Measurements from ENCODE around the gene BTBD9. TPM values are rescaled to one million over a fixed set of nuclear protein-coding genes. Genes with fewer than 3 reads are reported as not detected.

Gene BTBD9
- total RNA-seq, 1 donor from 2014 or later: 32.6 TPM

DNA sequence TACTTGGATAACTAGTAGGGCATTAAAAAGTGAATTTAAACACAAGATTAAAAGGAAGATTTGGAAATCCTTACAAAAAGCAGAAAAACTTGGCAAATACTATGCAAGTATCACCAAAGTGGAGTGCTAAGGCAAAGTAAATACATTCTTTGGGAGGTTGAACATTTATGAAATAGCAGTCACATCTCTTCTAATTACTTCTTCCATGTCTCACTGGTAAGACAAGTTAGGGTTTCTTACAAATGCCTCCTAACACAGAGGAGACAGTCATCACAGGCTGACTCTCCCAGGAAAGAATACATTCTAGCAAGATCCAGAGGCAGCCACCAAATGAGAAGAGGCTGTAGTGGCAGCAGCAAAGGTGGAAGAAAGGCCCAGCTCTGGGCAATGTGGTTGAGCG lies 298.2 kb downstream of the BTBD9 start:
- no peak for DNase-seq

DNA sequence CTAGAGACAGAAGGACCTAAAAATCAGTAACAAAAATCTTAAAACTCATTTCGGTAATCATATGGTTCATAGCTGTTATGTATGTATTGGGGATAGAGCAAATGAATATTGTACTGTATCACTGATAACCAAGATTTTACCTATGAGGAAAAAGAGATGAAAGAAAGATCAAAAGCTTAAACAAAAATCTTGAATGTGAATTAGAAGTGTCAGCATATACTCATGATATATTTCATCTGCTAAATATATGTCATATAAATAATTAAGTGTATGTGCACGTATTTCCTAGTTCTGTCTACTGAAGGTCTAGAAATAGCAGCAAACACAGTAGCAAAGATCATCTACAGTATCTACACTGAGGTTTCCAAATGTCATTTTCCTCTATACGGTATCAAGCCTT lies 299.8 kb downstream of the BTBD9 start:
- no peak for DNase-seq

DNA sequence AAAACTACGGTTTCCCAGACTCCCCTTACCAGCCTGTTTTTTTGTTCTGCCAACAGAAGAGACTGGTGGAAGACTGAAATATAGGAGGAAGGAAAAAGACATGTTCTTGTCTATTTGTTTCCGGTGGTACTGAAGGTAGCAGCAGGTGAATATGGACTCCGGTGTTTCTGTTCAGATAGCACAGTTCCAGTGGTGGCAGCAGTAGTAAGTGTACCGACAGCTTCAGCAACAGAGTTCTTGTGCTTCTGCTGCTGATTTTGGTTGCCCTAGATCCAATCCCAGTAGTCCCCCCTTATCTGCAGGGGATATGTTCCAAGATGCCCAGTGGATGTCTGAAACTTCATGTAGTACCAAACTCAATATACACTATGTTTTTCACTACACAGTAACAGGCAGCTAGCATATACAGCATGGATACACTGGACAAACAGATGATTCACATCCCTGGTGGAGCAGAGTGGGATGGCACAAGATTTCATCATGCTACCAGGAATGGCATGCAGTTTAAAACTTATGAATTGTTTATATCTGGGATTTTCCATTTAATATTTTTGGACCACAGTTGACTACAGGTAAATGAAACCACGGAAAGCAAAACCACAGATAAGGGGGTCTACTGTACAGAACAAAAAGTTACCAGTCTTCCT lies 301.8 kb downstream of the BTBD9 start:
- DNase-seq: no peak

DNA sequence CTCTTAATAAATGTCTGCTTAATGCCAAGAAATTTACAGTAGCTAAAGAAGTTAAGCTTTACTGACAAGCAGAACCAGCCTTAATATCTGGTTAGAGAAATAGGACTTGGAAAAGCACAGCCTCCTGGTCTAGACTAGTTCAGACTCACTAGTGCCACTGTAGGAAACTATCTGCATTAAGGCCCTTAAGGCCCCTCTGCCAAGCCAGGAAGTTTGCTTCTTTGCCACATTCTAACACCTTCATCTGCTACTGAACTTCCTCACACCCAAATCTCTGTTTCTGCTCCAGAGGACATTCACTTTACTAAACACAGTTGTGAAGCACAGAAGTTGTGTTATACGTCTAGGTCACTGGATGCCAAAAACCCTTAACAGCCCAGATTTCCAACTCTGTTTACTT lies 302.8 kb downstream of the BTBD9 start:
- no peak for DNase-seq

DNA sequence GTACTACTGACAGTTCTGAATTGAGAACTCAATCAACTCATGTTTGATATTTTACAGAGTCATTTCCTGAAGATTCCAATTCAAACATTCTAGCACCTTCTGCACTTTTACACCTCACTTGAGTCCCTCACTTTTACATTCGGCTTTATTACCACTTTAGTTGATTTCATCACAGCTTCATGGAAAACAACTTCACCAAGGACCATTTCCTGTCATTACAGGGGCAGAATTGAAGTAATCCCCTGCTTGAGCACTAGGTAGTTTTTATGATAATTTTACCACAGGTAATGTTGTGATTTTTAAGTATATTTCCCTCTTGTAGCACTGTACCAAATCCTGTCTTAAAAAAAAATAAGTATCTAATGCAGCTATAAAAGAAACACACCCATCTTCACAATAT lies 312.9 kb downstream of the BTBD9 start:
- DNase-seq: no peak

DNA sequence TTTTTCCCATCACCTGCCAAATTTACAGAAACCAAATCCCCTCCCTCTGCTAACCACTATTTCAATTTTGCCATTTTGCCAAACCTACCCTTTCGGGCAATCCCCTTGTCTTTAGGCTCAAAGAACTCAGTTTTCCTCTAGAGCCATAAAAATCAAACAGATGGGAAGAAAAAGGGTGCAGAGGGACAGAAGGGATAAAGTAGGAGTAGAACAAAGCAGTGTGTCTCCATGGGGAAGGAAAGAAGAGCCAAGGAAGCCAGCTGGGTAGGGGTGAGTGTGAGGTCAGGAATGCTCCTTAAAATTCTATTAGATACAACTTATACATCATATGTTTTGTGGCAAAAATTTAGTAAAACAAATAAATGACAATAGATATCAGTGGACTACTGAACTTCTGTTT lies 316.5 kb downstream of the BTBD9 start:
- DNase-seq: peak; percentile 54

DNA sequence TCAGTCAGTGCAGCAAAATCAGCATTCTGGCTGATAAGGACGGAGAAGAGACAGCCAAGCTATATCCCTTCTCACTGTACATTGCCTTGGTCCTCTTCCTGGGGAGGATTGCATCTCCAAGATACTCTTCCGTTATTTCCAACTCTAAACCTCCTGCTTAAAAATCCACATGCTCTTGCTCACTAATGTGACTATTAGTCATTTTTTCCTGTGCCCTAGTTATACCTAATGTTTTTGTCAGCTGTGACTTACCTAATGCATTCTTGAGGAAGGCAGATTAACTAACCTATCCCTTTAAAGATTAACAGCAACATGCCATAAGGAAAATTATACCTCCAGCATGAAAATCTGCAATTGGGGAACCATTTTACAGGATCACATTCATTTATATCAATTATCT lies 317.6 kb downstream of the BTBD9 start:
- DNase-seq: peak; percentile 5

DNA sequence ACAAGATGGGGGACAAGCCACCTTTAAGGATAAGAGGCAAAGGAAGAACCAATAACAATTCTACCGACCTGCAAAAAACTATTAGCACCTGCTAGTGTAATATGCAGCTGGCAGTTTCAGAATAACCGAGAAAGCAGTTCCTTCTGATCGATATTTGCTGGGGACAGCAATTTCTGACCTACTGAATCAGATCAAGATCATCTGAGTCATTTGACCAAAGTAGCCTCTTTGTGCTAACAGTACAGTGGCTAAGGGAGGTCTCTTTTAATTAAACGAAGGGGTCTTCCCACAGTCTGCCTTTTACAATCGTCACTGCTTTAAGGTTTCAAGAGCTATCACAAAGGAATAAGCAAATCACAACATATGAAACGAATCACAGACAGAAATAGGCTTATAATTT lies 318.9 kb downstream of the BTBD9 start:
- DNase-seq: no peak

DNA sequence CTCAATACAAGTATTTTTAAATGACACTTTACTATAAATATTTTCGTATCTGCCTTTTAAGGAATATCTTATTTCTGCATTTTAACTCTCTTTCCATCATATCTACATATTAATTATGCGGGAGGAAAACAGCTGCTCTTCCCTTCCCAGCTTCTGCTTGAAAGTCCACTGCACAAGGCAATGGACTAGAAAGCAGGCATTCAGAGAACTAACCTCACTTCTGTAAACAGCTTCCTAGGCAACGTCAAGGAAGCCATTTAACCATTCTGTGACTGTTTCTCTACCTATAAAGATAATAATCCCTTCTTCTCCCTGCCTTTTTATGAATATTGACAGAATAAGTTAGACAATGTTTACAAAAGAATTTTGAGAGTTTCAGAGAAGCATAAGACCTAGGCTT lies 319.4 kb downstream of the BTBD9 start:
- peak; percentile 20 for DNase-seq

DNA sequence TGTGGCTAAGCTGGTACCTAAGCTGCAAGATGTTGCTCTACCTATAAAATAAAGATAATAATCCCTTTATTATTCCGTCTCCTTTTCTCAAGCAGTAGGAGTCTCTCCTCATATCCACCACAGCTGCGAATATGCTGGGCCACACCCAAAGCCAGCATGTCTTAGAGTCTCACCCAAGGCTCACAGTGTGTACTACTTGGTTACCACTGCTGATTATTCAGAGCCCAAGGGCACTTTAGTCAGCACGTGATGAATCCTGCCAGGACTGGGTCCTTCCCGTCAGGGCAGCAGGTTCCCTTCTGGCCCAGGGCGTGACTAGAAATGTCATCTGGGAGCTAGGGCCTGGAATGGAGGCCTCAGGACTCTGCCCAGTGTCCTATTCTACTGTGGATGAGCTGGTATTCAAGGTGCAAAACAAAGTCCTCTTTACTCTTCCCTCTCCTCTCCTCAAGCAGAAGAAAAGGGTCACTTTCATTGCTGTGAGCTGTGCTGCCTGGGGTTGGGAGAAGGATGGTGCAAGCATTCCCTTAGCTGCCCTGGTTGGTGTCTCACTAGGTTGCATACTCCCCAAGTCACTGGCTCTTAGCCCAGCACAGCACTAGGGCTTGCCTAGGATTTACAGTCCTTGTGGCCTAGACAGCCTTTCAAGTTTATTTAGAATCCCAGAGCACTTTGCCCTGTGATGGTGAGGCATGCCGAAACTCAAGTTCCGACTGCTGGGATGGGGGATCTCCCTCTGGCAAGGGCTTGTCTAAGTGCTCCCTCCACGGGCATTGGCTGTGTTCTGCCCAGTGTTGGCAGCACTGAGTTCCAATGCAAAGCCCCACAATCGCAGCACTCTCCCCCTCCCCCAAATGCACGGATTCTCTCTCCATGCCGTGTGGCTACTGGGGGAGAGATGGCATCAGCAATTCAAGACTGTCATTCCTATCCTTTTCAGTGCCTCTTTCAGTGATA lies 320.2 kb downstream of the BTBD9 start:
- DNase-seq: peak; percentile 41

DNA sequence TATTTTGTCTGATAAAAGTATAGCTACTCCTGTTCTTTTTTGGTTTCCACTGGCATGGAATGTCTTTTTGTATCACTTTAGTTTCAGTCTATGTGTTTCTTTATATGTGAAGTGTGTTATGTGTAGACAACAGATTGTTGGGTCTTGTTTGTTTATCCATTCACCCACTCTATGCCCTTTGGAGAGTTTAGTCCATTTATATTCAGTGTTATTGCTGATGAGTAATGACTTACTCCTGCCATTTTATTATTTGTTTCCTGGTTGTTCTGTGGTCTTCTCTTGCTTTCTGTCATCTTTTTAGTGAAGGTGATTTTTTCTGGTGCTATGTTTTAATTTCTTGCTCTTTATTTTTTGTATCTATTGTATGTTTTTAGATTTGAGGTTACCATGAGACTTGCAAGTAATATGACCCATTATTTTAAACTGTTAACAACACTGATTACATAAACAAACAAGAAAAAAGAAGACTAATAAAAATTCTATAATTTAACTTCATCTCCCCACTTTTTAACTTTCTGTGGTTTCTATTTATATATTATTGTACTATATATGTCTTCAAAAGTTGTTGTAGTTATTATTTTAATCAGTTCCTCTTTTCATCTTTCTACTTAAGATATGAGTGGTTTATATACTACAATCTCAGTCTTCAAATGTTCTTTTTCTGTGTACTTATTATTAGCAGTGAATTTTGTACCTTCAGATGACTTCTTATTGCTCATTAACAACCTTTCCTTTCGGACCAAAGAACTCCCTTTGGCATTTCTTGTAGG lies 323.4 kb downstream of the BTBD9 start:
- no peak for DNase-seq

DNA sequence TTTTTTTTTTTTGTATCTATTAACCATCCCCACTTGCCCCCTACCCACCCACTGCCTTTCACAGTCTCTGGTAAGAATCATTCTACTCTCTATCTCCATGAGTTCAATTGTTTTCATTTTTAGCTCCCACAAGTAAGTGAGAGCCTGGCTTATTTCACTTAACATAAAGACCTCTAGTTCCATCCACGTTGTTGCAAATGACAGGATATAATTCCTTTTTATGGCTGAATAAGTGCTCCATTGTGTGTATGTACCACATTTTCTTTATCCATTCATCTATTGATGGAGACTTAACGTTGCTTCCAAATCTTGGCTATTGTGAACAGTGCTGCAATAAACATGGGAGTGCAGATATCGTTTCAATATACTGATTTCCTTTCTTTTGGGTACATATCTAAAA lies 328.5 kb downstream of the BTBD9 start:
- DNase-seq: no peak

DNA sequence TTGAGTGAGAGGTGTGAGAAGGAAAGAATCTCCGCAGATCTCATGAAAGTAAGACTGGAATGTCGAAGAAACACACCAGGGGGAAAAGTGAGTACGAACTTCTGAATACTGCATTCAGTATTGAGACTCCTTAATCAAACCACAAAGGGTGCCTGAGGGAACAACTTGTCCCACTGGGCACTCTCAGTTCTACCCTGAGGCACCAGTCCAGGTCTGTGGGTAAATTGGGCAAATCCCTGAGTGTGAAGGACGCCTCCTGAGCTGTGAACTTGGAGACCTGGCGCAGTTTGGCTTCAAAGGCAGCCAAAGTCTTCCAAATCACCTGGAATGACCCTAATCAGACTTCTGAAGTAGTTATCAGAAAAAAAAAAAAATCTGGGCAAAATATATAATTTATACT lies 329.7 kb downstream of the BTBD9 start:
- DNase-seq: no peak

DNA sequence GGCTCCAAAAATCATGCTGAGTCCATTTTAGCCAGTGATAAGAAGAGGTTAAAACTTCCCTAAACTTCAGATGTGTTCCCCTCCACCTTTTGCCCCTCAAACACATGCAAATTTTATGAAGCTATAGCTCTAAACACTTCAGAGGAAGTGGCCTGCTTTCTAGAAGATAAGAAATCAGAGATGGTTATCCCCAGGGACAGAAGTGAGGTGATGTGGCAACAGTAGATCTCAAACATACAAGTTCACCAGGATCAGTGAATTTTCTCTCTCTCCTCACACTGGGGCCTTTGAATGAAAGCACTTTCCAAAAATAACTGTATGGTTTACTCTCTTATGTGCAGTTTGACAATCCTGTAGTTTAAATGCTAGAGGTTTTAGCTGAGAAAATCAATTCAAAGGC lies 332.0 kb downstream of the BTBD9 start:
- DNase-seq: peak; percentile 9

DNA sequence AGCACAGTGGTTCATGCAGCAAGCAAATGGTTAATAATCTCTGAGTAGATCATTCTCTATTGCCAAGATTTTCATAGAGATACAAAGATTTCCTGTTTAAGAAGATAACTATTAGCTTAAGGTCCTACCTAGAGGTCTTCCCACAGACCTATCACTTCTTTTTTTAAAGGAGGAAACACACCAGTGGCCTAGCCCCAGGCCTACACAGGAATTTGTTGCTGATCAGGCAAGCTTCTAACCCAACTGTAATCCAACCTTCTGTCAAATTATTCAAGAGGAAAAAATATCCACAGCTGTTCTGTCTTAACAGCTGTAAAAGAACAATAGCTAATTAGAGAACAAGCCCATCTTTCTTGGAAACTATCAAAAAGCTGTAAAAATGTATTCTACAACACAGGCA lies 332.8 kb downstream of the BTBD9 start:
- DNase-seq: peak; percentile 80

DNA sequence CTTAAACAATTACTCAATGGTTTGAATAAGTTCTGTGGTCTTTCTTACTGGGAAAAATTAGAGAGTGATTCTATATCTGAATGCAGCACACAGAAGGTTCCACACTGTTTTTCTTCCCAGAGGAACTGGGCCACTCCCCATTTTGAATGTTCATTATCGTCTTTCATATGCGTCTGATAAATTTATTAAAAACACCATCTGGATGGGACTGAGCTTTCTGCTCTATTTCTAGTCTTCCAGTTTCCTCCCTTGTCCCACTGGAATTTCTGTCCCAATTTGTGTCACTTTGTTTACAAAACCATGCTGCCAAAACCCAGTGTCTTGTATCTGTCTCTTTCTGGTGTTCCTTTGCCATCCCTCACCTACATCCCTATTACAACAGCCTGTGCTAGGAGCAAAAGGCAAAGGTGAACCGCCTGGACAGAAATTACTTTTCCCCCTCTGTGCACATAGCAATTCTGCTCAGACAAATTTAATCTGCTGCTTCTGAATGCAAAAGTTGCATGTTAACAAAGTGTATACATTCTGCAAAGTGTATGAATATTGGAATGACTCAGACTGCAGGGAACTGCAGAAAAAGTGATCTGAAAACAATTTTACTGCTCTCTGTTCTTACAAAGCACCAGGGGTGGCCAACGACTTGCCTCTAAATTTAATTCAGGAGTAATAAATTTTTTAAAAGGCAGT lies 333.6 kb downstream of the BTBD9 start:
- DNase-seq: no peak

DNA sequence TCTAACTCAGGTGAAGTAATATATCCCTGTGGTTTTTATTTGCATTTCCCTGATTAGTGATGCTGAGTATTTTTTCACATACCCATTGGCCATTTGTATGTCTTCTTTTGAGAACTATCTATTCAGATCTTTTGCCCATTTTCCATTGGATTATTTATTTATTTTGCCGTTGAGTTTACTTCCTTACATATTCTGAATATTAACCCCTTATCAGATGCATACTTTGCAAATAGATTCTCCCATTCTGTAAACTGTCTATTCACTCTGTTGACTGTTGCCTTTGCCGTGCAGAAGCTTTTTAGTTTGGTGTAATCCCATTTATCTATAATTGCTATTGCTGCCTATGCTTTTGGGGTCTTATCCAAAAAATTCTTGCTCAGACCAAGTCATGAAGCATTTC lies 336.9 kb downstream of the BTBD9 start:
- DNase-seq: no peak

DNA sequence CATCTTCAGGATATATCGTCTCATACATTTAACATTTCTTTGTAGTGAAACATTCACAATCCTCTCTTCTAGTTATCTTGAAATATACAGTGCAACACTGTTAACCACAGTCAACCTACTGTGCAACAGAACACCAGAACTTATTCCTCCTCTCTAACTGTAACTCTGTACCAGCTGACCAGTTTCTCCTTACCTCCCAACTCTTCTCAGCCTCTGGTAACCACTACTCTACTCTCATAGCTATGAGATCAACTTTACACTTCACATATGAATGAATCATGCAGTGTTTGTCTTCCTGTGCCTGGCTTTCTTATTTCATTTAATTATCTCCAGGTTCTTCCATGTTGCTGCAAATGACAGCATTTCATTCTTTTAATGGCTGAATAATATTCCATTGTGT lies 337.6 kb downstream of the BTBD9 start:
- no peak for DNase-seq

DNA sequence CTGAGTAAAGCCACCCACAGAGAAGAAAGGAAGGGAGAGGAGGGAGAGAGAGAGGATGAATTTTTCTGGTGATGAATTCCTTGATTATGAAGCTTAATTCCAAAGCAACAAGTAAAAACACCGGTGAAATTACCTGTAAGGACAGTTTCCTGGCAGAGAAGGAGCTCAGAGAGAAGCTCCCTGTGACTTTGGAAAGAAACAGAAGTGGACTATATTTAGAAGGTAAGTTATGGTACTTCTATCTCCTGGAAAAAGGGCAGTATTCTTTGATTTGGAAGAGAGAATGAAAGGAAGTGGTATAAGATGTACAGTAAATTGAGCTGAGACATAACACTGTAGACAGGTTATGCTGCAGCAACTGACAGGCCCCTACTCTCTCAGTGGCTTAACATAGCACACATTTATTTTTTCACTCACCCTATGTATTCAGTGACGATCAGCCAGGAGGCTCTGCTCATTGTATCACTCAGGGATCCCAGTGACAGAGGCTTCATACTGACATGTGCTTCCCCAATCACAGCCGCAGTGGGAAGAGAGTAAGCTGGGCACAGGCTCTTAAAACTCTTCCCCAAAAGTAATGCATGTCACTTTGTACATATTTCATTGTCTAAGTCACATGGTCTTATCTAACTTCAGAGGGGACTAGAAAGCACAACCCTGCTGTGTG lies 349.5 kb downstream of the BTBD9 start:
- DNase-seq: no peak

DNA sequence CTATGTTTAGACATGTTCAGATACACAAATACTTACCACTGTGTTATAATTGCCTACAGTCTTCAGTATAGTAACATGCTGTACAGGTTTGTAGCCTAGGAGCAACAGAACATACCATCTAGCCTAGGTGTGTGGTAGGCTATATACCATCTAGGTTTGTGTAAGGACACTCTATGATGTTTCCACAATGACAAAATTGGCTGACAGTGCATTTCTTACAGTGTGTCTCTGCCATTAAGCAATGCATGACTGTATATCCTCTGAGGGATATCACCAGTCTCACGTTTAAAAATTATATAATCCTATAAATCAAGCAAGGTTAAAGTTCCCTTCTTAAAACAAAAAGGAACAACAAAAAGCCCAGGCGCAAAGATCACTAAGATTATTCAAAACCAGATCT lies 352.2 kb downstream of the BTBD9 start:
- no peak for DNase-seq

DNA sequence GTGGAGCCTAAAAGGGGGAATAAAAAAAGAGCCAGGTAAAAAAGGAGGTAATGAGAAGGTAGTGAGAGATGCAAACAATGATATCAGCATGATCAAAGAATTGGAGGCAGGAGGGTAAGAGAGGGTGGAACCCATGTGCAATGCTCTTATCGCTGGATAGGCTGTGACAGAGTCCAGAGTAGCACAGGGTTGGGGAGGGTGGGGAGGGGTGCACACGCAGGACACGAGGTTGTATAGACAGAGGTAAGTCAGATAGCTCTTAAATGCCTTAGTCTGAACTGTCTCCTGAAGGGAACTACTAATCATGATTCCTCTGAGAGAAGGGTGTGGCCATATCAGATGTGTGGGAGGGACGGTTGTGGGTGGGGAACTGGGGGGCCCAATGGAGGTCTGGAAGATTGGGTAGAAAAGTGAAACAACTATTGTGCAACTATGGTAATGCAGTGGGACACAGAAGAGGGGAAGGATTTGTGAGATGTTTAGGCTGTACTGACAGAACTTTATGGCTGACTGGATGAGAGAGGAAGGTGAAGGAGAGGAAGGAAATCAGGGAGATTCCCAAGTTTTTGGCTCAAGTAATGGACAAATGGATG lies 354.8 kb downstream of the BTBD9 start:
- no peak for DNase-seq

Measured in tongue (tissue), 2 donors.